SJSA1 (cell line): ENCODE data around the gene TP53RK. TPM values are rescaled to one million over a fixed set of nuclear protein-coding genes. Genes with fewer than 3 reads are reported as not detected.

ENCODE experiments used
- DNase-seq, 2 experiments: peaks; one replicate each; pipeline ENCODE4 v3.0.0-alpha.2; 2015 to 2020; ENCODE audit warnings: low spot score in 2 of 2, low read depth in 1 of 2
- H3K27ac ChIP-seq: fragments of 250-450 bp; sonication (Bioruptor Pico); 2 replicates; pipeline ENCODE4 v1.5.1; 2020; ENCODE audit warnings: mild to moderate bottlenecking, moderate library complexity
- H3K27me3 ChIP-seq: fragments of 250-450 bp; sonication (Bioruptor Pico); replicated peaks from 2 replicates; pipeline ENCODE4 v1.5.1; 2020; ENCODE audit warnings: mild to moderate bottlenecking, moderate library complexity
- H3K36me3 ChIP-seq: fragments of 250-450 bp; sonication (Bioruptor Pico); 2 replicates; pipeline ENCODE4 v1.5.1; 2020; ENCODE audit warnings: mild to moderate bottlenecking
- H3K4me1 ChIP-seq: fragments of 250-450 bp; sonication (Bioruptor Pico); replicated peaks from 2 replicates; pipeline ENCODE4 v1.6.1; 2021; ENCODE audit warnings: mild to moderate bottlenecking
- H3K4me3 ChIP-seq: fragments of 250-450 bp; sonication (Bioruptor Pico); 2 replicates; pipeline ENCODE4 v1.5.1; 2020; ENCODE audit warnings: mild to moderate bottlenecking
- H3K9me3 ChIP-seq: fragments of 250-450 bp; sonication (Bioruptor Pico); replicated peaks from 2 replicates; pipeline ENCODE4 v1.5.1; 2020; ENCODE audit warnings: mild to moderate bottlenecking
- total RNA-seq: library from RNA; depleted of rRNA; stranded (reverse); fragments of >200 nt; shearing (Covaris generic); gene quantifications from 2 replicates; pipeline ENCODE4 v1.2.3, GENCODE V29; 2014

Gene TP53RK
- total RNA-seq, 1 experiment from 2014 or later = 30.1 TPM

DNA sequence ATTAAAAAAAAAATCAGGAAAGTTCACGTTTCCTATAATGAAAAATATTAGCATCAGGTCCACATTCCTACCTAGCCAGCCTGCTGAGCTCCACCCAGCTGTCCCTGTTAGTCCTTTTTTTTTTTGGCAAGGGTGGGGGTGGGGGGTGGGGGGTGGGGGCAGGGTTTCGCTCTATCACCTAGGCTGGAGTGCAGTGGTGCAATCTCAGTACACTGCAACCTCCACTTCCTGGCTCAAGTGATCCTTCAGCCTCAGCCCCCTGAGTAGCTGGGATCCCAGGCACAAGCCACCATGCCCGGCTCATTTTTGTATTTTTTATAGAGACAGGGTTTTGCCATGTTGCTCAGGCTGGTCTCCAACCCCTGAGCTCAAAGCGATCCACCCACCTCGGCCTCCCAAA is 12.7 kb upstream of the TP53RK start:
- H3K27me3 ChIP-seq = no peaks in the 10 kb centered on the region
- no peaks in the 10 kb centered on the region for H3K36me3 ChIP-seq
- H3K4me1 ChIP-seq = no peaks in the 10 kb centered on the region

DNA sequence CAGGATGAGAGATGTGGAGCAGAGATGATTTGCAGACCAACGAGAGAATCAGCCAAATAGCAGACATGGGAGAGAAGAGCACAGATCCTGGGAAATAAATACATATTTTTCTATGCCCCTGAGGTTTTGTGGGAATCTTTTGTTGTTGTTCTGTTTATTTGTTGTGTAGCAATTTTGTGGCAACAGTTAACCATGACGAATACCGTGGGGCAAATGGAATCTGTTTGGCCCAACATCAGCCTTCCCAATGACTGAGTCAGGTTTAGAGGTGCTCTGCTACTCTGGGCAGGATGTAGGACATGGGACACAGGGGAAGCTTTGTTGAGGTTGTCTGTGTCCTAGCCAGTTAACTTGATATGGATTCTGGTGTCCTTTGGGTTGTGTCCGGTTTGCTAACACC is 12.3 kb upstream of the TP53RK start:
- no peaks in the 10 kb centered on the region; the same call in 1 of the 2 replicates for H3K9me3 ChIP-seq

More for the DNA sequence above, 12.7 kb upstream of the TP53RK start:
- Histone ChIP-seq H3K9me3 (no peaks in the 10 kb centered on the region; the same call in 1 of the 2 replicates), H3K4me3 (no peak overlapping the region), H3K27ac (no peak overlapping the region)
- DNase-seq = no peak

DNA sequence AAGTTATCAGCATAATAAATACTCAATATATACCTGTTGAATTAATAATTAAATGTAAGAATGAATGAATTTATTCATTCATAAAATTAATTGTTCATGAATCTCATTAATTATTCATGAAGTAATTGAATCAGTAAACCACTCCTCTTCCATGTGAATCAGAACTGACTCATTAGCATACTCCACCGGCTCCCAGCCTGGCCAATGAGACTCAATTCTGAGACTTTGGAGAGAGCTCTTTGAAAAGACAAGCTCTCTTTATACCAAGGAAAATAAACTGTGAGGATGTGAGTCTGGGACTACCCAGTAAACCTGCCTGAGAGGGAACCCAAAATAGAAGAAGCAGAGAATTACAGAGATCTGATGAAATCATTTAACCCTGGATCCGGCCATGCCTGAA is 11.8 kb upstream of the TP53RK start:
- H3K4me1 ChIP-seq = no peaks in the 10 kb centered on the region
- no peaks in the 10 kb centered on the region for H3K27me3 ChIP-seq
- no peaks in the 10 kb centered on the region for H3K9me3 ChIP-seq
- DNase-seq = no peak
- no peak overlapping the region for H3K27ac ChIP-seq
- H3K4me3 ChIP-seq = no peak overlapping the region
- no peaks in the 10 kb centered on the region for H3K36me3 ChIP-seq

More for the DNA sequence above, 12.3 kb upstream of the TP53RK start:
- Histone ChIP-seq H3K4me1 (no peaks in the 10 kb centered on the region), H3K36me3 (no peaks in the 10 kb centered on the region), H3K27me3 (no peaks in the 10 kb centered on the region), H3K27ac (no peak overlapping the region), H3K4me3 (no peak overlapping the region)
- DNase-seq = no peak

DNA sequence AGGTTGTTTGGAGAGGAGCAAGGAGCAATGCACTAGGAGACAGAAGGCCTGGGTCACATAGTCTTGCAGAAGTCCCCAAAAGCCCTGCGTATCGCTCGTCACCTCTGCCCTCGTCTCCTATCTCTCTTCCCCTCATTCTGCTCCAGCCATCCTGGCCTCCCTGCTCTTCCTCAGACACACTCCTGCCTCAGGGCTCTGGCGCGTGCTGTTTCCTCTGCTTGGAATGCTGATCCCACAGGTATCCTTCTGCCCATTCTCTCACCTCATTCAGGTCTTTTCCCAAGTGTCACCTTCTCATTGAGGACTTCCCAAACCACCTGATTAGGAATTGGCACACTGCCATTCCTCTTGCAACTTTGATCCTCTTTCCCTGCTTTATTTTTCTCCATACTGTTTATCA is 11.2 kb upstream of the TP53RK start:
- Histone ChIP-seq H3K36me3 (no peaks in the 10 kb centered on the region), H3K27me3 (no peaks in the 10 kb centered on the region), H3K4me3 (no peak overlapping the region), H3K9me3 (no peaks in the 10 kb centered on the region), H3K27ac (no peak overlapping the region), H3K4me1 (no peaks in the 10 kb centered on the region)
- DNase-seq = no peak

DNA sequence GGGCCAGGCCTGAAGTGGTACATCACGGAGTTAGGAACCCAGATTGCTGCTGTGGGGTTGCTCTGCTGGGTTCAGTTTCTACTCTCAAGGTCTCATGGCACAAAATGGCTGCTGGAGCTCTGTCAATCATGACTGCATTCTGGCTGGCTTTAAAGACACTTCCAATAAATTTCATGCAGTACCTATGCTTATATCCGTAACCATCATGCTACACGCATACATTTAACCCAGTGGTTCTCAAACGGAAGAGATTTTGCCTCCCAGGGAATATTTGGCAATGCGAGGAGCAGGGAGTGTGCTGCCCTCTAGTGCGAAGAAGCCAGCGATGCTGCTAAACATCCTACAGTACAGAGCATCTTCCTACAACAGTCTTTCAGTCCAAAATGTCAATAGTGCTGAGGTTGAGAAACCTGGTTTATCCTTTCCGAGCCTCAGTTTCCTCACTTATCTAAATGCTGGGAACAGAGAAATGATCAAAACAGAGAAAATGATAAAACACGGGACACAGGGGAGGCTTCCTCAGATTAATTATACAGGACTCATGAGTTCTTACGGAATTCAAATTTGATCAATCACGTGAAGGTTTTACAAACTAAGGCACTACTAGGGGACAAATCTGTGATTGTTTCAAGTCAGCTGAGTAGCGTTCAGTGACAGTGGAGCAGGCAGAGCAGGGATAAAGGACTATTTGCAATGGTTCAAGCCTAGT is 10.6 kb upstream of the TP53RK start:
- peak in 1 of 2 experiments; percentile 30 for DNase-seq
- no peaks in the 10 kb centered on the region for H3K4me1 ChIP-seq
- no peaks in the 10 kb centered on the region for H3K36me3 ChIP-seq
- no peak overlapping the region for H3K27ac ChIP-seq
- H3K4me3 ChIP-seq = no peak overlapping the region
- H3K27me3 ChIP-seq = no peaks in the 10 kb centered on the region
- H3K9me3 ChIP-seq = no peaks in the 10 kb centered on the region

DNA sequence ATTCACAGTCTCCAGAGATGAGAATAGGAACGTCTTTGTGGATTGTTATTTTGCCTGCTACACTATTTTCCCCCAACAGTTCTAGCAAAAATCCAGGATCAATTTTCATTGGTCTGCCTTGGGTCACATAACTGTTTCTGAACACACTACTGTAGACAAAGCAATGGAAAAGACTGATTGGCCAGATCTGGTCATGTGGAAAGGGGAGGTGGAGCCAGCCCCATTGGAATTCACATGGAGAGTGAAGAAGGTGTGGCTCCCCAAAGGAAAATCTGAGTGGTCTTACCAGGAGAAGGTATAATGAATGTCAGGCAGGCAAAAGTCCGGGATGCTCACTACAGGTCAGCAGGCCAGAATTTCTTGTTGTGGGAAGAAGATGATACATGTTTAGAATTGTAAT is 9.5 kb upstream of the TP53RK start:
- no peaks in the 10 kb centered on the region for H3K4me1 ChIP-seq
- no peaks in the 10 kb centered on the region for H3K27me3 ChIP-seq
- no peaks in the 10 kb centered on the region for H3K9me3 ChIP-seq
- DNase-seq = no peak
- no peak overlapping the region for H3K4me3 ChIP-seq
- no peaks in the 10 kb centered on the region for H3K36me3 ChIP-seq
- no peak overlapping the region for H3K27ac ChIP-seq

DNA sequence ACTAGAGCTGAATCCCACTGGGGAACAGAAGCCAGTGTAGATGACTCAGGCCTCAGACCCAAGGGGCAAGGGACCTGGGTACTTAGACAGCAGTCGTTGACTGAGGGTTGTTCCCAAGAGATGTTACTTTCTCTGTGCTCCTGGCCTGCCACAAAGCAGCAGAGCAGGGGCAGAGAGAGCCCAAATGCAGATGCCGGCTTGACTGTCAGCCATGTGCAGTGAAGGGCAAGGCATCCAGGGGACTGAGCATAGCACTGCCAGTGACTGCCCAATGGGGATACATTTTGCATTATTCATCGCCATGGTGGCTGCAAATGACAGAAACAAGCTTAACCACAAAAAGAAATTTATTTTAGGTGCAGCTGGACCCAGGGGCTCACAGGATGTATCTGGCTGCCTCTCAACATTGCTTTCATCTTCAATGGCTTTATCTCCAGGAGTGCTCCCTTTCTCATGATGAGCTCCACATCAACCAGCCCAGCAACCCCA is 7.6 kb upstream of the TP53RK start:
- H3K36me3 ChIP-seq = no peaks in the 10 kb centered on the region

DNA sequence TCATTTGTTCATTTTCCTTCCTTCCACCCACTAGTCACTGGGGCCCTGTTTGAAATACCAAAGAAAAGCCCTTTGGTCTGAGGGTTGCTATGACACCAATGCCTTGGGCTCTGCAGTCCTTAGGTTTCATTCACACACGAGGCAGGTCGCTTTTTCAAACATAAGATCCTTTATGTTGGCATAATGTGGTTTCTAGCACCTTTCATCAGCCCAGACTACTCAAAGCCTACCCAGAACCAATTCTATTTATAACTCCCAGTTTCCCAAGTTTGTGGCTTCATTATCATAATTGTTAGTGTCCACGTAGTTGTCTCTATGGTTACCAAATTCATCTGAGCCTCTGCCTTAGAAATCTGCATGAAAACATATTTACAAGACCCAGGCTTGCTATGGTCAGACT is 6.6 kb upstream of the TP53RK start:
- no peak for DNase-seq
- no peaks in the 10 kb centered on the region for H3K36me3 ChIP-seq
- no peaks in the 10 kb centered on the region for H3K27me3 ChIP-seq
- no peaks in the 10 kb centered on the region for H3K9me3 ChIP-seq
- H3K4me3 ChIP-seq = no peak overlapping the region
- H3K27ac ChIP-seq = no peak overlapping the region
- H3K4me1 ChIP-seq = no peaks in the 10 kb centered on the region

More for the DNA sequence above, 7.6 kb upstream of the TP53RK start:
- DNase-seq = no peak
- Histone ChIP-seq H3K4me1 (no peaks in the 10 kb centered on the region), H3K27me3 (no peaks in the 10 kb centered on the region), H3K9me3 (no peaks in the 10 kb centered on the region), H3K27ac (no peak overlapping the region), H3K4me3 (no peak overlapping the region)

DNA sequence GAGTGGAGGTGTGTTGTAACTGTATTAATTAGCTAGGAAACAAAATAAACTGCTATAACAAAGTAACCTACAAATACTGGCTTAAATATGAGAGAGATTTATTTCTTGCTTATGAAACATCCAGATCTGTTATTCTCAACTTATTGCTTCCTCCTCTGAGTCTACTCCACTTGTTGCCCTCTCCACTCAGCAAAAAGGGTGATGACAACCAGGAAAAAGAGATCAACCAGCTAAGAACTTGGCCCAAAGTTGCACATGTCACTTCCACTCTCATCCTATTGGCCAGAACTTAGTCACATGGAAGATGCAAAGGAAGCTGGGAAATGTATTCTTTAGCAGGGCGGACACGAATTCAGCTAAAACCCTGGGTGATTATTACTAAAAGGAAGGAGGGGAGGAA is 5.2 kb upstream of the TP53RK start:
- Histone ChIP-seq H3K9me3 (no peaks in the 10 kb centered on the region), H3K27ac (no peak overlapping the region), H3K4me1 (peaks cover 4% of the 10 kb centered on the region), H3K4me3 (no peak overlapping the region), H3K27me3 (no peaks in the 10 kb centered on the region), H3K36me3 (no peaks in the 10 kb centered on the region)
- DNase-seq = no peak

DNA sequence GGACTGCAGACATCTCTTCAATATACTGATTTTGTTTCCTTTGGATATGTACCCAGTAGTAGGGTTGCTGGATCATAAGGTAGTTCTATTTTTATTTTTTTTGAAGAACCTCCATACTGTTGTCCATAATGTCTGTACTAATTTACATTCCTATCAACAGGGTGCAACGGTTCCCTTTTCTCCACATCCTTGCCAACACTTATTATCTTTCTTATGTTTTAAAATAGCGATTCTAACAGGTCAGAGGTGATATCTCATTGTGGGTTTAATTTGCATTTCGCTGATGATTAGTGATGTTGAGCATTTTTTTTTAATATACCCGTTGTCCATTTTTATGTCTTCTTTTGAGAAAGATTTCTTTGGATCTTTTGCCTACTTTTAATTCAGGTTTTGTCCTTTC is 2.0 kb upstream of the TP53RK start:
- peaks cover 10% of the 10 kb centered on the region for H3K4me1 ChIP-seq
- no peak overlapping the region for H3K27ac ChIP-seq
- H3K27me3 ChIP-seq = no peaks in the 10 kb centered on the region
- no peak for DNase-seq
- H3K4me3 ChIP-seq = no peak overlapping the region
- no peaks in the 10 kb centered on the region for H3K9me3 ChIP-seq
- peaks cover 8% of the 10 kb centered on the region for H3K36me3 ChIP-seq

DNA sequence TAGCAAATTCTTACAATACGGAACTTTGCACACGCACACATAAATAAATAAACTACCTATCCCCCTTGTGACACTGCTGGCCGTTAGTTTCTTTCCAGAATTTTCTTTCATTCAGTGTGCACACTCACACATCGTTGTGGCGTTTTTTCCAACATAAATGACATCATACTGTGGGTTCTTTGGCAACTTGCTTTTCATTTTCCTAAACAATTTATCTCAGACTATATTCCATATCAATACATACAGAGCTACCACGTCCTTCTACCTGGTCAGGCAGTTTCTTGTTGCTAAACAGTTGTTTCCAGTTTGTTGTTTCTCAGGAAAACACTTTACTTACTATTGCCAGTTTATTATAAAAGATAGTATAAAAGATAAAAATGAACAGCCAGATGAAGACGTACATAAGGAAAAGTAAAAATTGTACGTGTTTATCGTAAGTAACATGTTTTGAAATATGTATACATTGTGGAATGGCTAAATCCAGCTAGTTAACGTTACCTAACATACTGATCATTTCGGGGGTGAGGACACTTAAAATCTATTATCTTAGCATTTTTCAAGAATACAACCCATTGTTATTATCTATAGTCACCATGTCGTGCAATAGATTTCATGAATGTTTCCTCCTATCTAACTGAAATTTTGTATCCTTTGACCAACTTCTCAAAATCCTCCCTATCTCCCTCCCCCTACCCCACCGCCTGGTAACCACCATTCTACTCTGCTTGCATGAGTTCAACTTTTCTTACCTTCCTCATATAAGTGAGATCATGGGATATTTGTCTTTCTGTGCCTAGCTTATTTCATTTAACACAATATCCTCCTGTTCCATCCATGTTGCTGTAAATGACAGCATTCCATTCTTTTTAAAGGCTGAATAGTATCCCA is 1.2 kb upstream of the TP53RK start:
- peak in 1 of 2 experiments; percentile 18 for DNase-seq
- H3K27me3 ChIP-seq = no peaks in the 10 kb centered on the region
- H3K4me3 ChIP-seq = peak overlapping the region; percentile 85

DNA sequence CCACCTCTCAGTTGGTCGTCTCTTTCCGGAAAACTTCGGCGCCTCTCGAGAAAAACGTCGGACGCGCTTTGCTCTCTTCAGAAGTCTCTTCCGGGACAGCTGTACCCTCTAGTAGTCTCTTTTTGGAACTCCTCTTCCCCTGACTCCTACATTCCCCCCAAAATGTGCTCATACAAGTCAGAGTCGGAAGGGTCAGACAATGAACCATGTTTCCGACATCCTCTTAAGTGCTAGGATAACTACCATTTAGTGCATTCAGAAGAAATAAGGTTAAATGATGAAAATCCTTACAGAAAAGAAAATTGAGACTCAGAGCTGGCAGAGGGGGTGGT is 476 bp upstream of the TP53RK start:
- no peaks in the 10 kb centered on the region for H3K9me3 ChIP-seq
- peak overlapping the region; percentile 85 for H3K4me3 ChIP-seq
- no peak for DNase-seq
- H3K4me1 ChIP-seq = peaks cover 10% of the 10 kb centered on the region
- H3K27ac ChIP-seq = peak overlapping the region; percentile 38
- H3K36me3 ChIP-seq = peaks cover 20% of the 10 kb centered on the region
- no peaks in the 10 kb centered on the region for H3K27me3 ChIP-seq

More for the DNA sequence above, 1.2 kb upstream of the TP53RK start:
- H3K4me1 ChIP-seq = peaks cover 10% of the 10 kb centered on the region
- peaks cover 14% of the 10 kb centered on the region for H3K36me3 ChIP-seq
- no peaks in the 10 kb centered on the region for H3K9me3 ChIP-seq
- no peak overlapping the region for H3K27ac ChIP-seq

DNA sequence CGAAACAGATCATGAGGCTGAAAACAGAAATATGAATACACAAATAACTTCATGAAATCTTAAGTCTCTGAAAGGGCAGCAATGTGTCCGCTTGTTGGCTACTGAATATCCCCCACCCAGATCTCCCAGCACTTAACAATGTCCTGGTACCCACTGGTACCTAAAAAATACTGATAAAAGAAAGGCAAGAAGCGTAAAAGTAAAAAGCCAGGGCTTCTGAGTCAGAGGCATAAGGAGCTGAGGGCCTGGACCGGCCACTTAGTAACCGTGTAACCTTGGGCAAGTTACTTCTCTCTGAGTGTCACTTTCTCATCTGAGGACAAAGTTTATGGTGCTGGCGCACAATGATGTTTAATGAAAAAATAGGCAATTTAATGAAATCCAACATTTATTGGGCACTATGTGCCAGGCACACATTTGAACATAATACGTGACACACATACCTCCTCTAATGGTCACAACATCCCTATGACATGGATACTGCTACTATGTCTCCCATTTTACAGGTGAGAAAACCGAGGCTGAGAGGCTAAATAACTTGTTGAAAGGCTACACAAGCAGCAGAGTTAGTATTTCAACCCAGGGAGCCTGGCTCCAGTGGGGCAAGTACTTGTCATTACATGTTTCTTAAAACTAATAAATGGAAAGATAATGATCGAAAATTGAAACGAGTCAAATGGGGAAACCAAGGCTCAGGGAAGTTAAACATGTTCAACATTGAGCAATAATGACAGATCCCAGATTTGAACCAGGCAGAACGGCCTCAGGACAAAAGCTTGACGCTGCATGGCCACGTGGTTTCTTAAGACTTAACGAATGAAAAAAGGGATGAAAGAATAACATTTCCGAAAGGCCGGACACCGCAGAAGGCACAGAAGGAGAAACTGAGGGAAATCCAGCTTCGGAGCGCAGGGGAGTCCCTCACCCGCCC is 828 bp downstream of the TP53RK start:
- H3K4me1 ChIP-seq = peaks cover 10% of the 10 kb centered on the region
- DNase-seq = no peak
- H3K9me3 ChIP-seq = no peaks in the 10 kb centered on the region
- no peaks in the 10 kb centered on the region for H3K27me3 ChIP-seq
- H3K27ac ChIP-seq = peak overlapping the region; percentile 79
- H3K4me3 ChIP-seq = peak overlapping the region; percentile 85
- H3K36me3 ChIP-seq = peaks cover 22% of the 10 kb centered on the region
